T-helper 17 cell (primary cell): ENCODE results near the gene RENBP. TPM values are rescaled to one million over a fixed set of nuclear protein-coding genes. Genes with fewer than 3 reads are reported as not detected.

Experiments
- ATAC-seq: fragments of 150-1000 bp; cut with Tn5 transposase; 2 replicates; pipeline ENCODE4 v1.10.0; 2021; ENCODE audit warnings: mild to moderate bottlenecking, moderate library complexity
- DNase-seq, 3 donors: peaks; one replicate each; pipeline versions ENCODE4 v3.0.0 to v3.0.0-alpha.2; 2020 to 2021
- H3K9me3 ChIP-seq: one replicate; pipeline ENCODE4 v1.7.0; 2013; ENCODE audit warnings: low read length, mild to moderate bottlenecking; ENCODE audit not compliant: control insufficient read depth, poor library complexity, severe bottlenecking
- H3K27ac Mint-ChIP-seq: one replicate; pipeline ENCODE4 v1.8.0; 2022; ENCODE audit warnings: mild to moderate bottlenecking, moderate library complexity, mixed read lengths
- H3K27me3 Mint-ChIP-seq: one replicate; pipeline ENCODE4 v1.8.0; 2022; ENCODE audit warnings: mixed read lengths
- H3K36me3 Mint-ChIP-seq: one replicate; pipeline ENCODE4 v1.8.0; 2022; ENCODE audit warnings: low read depth, mixed read lengths
- H3K4me1 Mint-ChIP-seq: one replicate; pipeline ENCODE4 v1.8.0; 2022; ENCODE audit warnings: mild to moderate bottlenecking, mixed read lengths
- H3K4me3 Mint-ChIP-seq: one replicate; pipeline ENCODE4 v1.8.0; 2022; ENCODE audit warnings: mild to moderate bottlenecking, moderate library complexity, mixed read lengths
- total RNA-seq, 4 donors: library from RNA in 2 of 4; stranded (reverse) in 2 of 4; gene quantifications; one replicate each; pipeline ENCODE4 v1.2.3 and lab custom pipeline; 2022 to 2026

RENBP gene
- total RNA-seq, 2 donors from 2014 or later = 8.8 to 11.5 TPM

DNA sequence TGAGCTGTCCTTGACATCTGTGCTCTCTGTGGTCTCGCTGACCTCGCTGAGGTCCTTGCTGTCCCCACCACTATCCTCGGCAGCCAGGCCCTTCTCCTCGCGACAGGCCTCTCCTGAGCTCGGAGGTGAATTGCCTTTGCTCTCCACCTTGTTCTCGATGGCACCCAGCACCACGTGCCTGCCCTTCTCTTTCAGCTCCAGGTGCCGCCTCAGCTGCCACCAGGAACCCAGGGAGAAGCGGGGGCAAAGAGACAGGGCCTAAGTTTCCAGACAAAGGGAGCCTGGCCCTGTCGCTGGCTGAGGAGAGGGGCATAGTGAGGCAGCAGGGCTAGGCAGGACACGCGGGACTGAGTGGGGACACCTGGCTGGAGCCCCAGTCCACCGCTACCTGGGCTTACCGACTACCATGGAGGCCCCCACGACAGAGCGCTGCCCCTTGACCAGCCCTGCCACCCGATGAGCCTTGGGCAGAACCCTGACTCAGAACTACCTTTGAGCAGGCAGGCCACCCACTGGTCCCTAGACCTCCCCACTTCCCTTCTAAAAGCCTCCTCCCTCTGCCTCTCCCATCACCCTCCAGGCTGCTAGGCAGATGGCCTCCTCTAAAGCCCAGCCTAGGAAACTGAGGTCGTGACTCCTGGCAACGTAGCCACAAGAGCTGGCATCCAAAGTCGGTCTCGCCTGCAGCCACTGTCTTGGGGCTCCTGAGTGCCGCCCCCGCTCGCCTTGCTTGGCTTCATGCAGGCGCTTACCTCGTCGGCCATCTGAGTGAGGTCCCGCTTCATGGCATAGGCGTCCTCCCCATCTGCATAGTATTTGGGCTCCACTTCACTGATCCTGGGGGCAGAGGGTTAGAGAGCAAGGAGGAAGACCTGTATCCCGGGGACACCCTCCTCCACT, 14.2 kb downstream of the RENBP start:
- ATAC-seq (no peak), DNase-seq (no peak)
- Mint-ChIP-seq H3K36me3 (no peaks in the 10 kb centered on the region), H3K4me3 (no peak overlapping the region), H3K27me3 (no peaks in the 10 kb centered on the region), H3K27ac (no peak overlapping the region), H3K4me1 (peaks cover 10% of the 10 kb centered on the region)
- H3K9me3 ChIP-seq = no peaks in the 10 kb centered on the region

DNA sequence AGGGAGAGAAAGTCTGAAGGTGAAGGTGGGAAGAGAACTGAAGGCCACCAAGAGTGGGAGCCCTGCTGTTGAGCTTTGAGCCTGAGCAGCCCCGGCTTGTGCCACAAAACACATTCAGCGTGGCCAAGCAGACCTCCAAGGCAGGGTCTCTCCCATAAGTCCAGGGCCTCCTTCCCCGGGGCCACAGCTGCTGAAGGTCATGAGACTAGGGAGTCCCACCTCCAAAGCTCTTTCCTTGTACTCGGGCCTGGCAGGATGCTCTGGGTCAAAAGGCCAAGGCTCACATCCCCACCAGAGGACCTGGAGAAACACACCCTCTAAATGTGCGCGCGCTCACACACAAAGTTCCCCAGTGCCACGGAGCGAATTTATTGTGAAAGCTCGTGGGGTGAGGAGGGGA, 14.9 kb downstream of the RENBP start:
- ATAC-seq = no peak
- H3K27me3 Mint-ChIP-seq = no peaks in the 10 kb centered on the region
- H3K9me3 ChIP-seq = no peaks in the 10 kb centered on the region
- no peak for DNase-seq
- H3K4me3 Mint-ChIP-seq = no peak overlapping the region
- peaks cover 12% of the 10 kb centered on the region for H3K4me1 Mint-ChIP-seq
- H3K27ac Mint-ChIP-seq = no peak overlapping the region
- no peaks in the 10 kb centered on the region for H3K36me3 Mint-ChIP-seq

DNA sequence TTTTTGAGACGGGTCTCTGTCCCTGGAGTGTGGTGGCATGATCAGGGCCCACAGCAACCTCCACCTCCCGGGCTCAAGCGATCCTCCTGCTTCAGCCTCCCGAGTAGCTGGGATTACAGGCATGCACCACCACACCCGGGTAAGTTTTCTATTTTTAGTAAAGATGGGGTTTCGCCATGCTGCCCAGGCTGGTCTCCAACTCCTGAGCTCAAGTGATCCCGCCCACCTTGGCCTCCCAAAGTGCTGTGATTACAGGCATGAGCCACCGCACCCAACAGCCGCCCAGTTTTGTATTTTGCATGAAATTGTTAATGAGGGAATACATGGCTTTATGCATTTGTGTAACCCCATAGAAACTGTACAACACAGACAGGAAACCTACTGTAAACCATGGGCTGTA, 15.6 kb downstream of the RENBP start:
- Mint-ChIP-seq H3K27me3 (no peaks in the 10 kb centered on the region), H3K36me3 (no peaks in the 10 kb centered on the region), H3K27ac (peak overlapping the region; percentile 95), H3K4me1 (peaks cover 15% of the 10 kb centered on the region), H3K4me3 (peak overlapping the region; percentile 55)
- ATAC-seq (no peak), DNase-seq (no peak)
- no peaks in the 10 kb centered on the region for H3K9me3 ChIP-seq

- ATAC-seq (peak; percentile 79), DNase-seq (peak; percentile 83 to 90 (median 84))
- peak overlapping the region; percentile 92 for H3K4me3 Mint-ChIP-seq
- peaks cover 19% of the 10 kb centered on the region for H3K4me1 Mint-ChIP-seq
- no peaks in the 10 kb centered on the region for H3K27me3 Mint-ChIP-seq
- peak overlapping the region; percentile 95 for H3K27ac Mint-ChIP-seq
- H3K36me3 Mint-ChIP-seq = no peaks in the 10 kb centered on the region
- no peaks in the 10 kb centered on the region for H3K9me3 ChIP-seq
Observed at GRCh38 chrX:153927922-153928760, 16.3 kb downstream of the RENBP start.

DNA sequence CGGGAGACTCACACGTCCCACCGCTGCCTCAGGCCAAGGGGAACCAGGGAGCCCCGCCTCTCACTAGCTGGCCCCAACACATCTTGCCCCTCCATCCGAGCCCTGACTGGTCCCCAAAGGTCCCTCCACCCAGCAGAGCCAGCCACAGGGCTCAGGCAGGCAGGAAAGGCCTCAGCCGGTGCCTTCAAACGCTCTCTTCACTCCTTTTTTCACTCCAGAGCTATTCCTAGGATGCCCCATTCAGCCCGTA, 16.8 kb downstream of the RENBP start:
- DNase-seq (no peak), ATAC-seq (no peak)
- H3K9me3 ChIP-seq = no peaks in the 10 kb centered on the region
- no peaks in the 10 kb centered on the region for H3K27me3 Mint-ChIP-seq
- no peaks in the 10 kb centered on the region for H3K36me3 Mint-ChIP-seq
- H3K4me1 Mint-ChIP-seq = peaks cover 21% of the 10 kb centered on the region
- peak overlapping the region; percentile 92 for H3K4me3 Mint-ChIP-seq
- H3K27ac Mint-ChIP-seq = peak overlapping the region; percentile 95

DNA sequence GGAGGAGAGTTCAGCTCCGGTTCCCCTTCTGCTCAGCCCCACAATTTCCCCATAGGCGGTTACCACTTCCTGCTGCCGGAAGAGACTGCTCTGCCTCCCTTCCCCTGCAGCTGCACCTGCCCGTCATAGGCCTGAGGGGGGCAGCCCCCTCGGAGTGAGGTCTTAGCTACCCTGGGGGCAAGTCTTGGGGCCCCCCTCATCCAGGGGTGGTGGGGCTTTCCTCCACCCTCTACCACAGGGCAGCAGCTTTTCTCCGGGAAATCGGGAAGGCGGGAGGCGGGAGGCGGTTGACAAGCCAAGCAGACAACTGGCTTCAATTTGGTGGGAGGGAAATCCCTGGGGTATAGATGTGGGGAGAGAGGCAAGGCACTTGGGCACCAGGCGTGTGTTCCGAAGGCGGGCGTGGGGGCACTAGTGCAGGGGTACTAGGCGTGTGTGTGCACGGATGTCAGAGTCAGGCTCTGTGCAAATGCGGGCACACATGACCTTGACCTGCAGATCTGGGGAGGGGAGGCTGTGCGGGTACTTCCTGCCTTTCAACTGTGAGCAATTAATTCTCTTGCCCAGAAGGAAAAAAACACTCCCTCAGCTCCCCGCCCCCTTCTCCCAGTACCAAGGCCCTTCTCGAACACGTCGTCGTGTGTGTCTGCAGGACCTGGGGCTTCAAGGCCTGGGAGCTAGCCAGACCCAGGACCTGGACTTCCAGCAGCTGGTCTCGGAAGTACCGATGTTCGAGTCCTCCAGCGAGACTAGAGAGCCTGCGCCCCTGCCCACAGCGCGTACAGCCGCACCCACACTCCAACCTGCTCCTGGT, 17.4 kb downstream of the RENBP start:
- Mint-ChIP-seq H3K36me3 (no peaks in the 10 kb centered on the region), H3K27me3 (no peaks in the 10 kb centered on the region), H3K27ac (peak overlapping the region; percentile 95), H3K4me1 (peaks cover 23% of the 10 kb centered on the region), H3K4me3 (peak overlapping the region; percentile 92)
- ATAC-seq = peak; percentile 60
- peak; percentile 62 to 73 (median 64) for DNase-seq
- no peaks in the 10 kb centered on the region for H3K9me3 ChIP-seq

DNA sequence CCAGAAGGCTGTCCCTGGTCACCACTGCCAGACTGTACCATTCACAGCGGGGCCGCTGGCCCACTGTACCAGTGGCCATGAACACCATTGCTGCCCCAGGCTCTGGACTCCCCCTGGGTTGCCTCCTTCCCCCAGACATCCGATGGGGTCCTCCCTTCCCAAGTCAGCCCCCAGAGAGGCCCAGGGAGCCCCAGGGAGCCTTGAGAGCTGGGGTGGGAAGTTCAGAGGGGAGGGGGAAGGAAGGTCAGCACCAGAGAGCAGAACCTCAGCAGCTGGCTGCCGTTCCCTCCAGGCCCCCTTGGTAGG, 17.9 kb downstream of the RENBP start:
- peak overlapping the region; percentile 92 for H3K4me3 Mint-ChIP-seq
- ATAC-seq = no peak
- peak overlapping the region; percentile 95 for H3K27ac Mint-ChIP-seq
- DNase-seq = no peak
- peaks cover 21% of the 10 kb centered on the region for H3K4me1 Mint-ChIP-seq
- H3K9me3 ChIP-seq = no peaks in the 10 kb centered on the region
- H3K27me3 Mint-ChIP-seq = no peaks in the 10 kb centered on the region
- H3K36me3 Mint-ChIP-seq = no peaks in the 10 kb centered on the region

- H3K27me3 Mint-ChIP-seq = no peaks in the 10 kb centered on the region
- H3K4me1 Mint-ChIP-seq = peaks cover 19% of the 10 kb centered on the region
- ATAC-seq = no peak
- H3K36me3 Mint-ChIP-seq = no peaks in the 10 kb centered on the region
- H3K27ac Mint-ChIP-seq = peak within 1 kb of the TSS; percentile 95
- peak within 1 kb of the TSS; percentile 92 for H3K4me3 Mint-ChIP-seq
- DNase-seq = peak in 2 of 3 donors; percentile 29 to 36
- no peaks in the 10 kb centered on the region for H3K9me3 ChIP-seq
Observed at GRCh38 chrX:153925739-153926551, 18.5 kb downstream of the RENBP start, which contains the start of gene ARHGAP4. Gene ARHGAP4 (minus strand): TSS chrX:153926264. CDS start chrX:153926202, 62 bp downstream.

GRCh38 chrX:153925387-153925738, 19.1 kb downstream of the RENBP start:
- DNase-seq (no peak), ATAC-seq (no peak)
- Mint-ChIP-seq H3K27ac (peak overlapping the region; percentile 90), H3K4me1 (peaks cover 19% of the 10 kb centered on the region), H3K4me3 (peak overlapping the region; percentile 92), H3K27me3 (no peaks in the 10 kb centered on the region), H3K36me3 (no peaks in the 10 kb centered on the region)
- no peaks in the 10 kb centered on the region for H3K9me3 ChIP-seq

DNA sequence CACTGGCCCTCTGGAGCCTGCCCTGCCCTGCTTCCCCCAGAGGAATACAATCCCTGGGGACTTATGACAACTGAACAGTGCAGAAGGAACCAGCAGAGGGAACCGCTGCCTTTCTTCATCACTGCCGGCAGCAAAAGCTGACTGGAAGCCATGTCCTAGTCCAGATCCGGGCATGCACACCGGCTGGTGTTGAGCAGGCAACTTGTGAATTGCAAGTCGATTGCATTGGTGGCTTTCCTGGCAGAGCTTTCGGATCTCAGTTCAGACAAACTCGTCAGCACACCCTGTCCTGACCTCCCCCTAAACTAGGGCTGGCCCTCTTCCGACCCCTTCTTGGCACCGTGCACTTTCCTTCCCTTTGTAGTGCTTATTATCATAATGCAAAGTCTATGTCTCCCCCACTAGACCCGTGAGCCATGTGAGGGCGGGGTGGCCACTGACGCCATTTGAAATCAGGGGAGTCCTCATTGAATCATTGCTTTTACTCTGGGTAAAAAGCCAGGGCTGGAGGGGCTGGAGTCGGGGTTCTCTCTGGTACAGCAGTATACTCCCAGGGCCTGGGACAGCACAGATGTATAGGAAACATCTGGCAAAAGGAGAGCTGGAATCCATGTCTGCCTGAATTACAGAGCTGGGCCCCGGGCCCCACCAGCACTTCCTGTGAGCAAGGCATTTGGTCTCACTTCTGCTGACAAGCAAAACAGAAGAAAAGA, 20.1 kb downstream of the RENBP start:
- ATAC-seq = no peak
- Mint-ChIP-seq H3K4me3 (peak overlapping the region; percentile 92), H3K27ac (peak overlapping the region; percentile 90), H3K27me3 (no peaks in the 10 kb centered on the region), H3K4me1 (peaks cover 22% of the 10 kb centered on the region), H3K36me3 (no peaks in the 10 kb centered on the region)
- H3K9me3 ChIP-seq = no peaks in the 10 kb centered on the region
- peak in 2 of 3 donors; percentile 25 to 38 for DNase-seq

DNA sequence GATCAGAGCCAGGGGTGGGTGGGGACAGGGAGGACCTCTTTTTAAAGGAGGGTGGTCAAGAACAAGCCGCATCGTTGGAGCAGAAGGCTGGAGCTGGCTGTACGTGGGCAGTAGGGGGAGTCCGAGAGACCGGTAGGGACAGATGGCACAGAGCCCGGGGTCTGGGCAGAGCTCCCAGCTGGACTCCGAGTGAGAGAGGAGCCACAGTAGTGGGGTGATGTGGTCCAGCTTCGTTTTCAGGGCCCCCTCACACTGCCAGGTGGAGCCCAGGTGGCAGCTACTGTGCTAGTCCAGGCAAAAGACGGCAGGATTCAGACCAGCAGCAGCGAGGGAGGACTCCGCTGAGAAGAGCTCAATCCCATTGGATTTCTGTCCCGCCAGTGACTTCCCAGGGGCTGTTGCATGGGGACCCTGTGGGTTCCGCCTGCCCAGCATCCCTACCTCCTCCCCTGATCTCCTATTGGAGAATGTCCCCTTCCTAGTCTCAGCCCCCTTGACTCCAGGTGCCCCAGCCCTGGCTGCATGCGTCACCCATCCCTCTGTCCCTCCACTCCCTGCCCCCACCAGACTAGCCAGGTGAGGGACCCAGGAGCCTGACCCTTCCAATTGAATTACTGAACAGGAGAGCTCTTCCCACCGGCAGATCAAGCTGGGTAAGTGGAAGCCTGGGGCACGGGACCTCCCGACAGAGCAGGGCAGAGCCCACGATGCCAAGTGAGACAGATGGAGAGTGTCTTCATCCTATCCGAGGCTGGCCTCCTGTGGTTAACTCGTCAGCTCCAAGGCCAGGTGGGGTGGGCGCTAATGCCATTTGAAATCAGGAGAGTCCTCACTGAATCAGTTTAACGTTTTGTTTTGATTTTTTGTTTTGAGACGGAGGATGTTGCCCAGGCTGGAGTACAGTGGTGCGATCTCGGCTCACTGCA, 21.2 kb downstream of the RENBP start:
- Mint-ChIP-seq H3K4me3 (peak overlapping the region; percentile 92), H3K4me1 (peaks cover 19% of the 10 kb centered on the region), H3K27ac (peak overlapping the region; percentile 90), H3K27me3 (no peaks in the 10 kb centered on the region), H3K36me3 (no peaks in the 10 kb centered on the region)
- ATAC-seq (no peak), DNase-seq (no peak)
- H3K9me3 ChIP-seq = no peaks in the 10 kb centered on the region
